Neural progenitor cell (in vitro differentiated cells): ENCODE results near the gene PSMD11. TPM values are rescaled to one million over a fixed set of nuclear protein-coding genes. Genes with fewer than 3 reads are reported as not detected.
"Not testable (repeated sequence)": the region's sequence is repeated elsewhere in the genome, so short reads cannot be mapped to it uniquely, and the experiment has no call there.

Experiments
- DNase-seq: peaks from one replicate; pipeline ENCODE4 v3.0.0-alpha.2; 2016; ENCODE audit warnings: low spot score
- H2AFZ ChIP-seq: fragments of 200-600 bp; sonication (generic); replicated peaks from 2 replicates; pipeline ENCODE4 v1.6.1; 2016; ENCODE audit warnings: antibody characterized with exemption
- H3F3A ChIP-seq: fragments of 200-600 bp; sonication (generic); 2 replicates; pipeline ENCODE4 v1.6.1; 2016; ENCODE audit warnings: antibody characterized with exemption, low read depth
- H3K27ac ChIP-seq: fragments of 200-600 bp; sonication (generic); 2 replicates; pipeline ENCODE4 v1.5.1; 2016; ENCODE audit warnings: mild to moderate bottlenecking
- H3K27me3 ChIP-seq: fragments of 200-600 bp; sonication (generic); 2 replicates; pipeline ENCODE4 v1.6.1; 2016; ENCODE audit warnings: mild to moderate bottlenecking, moderate library complexity
- H3K36me3 ChIP-seq: fragments of 200-600 bp; sonication (generic); 2 replicates; pipeline ENCODE4 v1.5.1; 2016
- H3K4me1 ChIP-seq: fragments of 200-600 bp; sonication (generic); 2 replicates; pipeline ENCODE4 v1.6.1; 2016; ENCODE audit warnings: mixed run types
- H3K4me2 ChIP-seq: fragments of 200-600 bp; sonication (generic); 2 replicates; pipeline ENCODE4 v1.6.1; 2016
- H3K4me3 ChIP-seq: fragments of 200-600 bp; sonication (generic); 2 replicates; pipeline ENCODE4 v1.5.1; 2016
- H3K79me2 ChIP-seq: fragments of 200-600 bp; sonication (generic); 2 replicates; pipeline ENCODE4 v1.6.1; 2016; ENCODE audit warnings: low read depth
- H3K9ac ChIP-seq: fragments of 200-600 bp; sonication (generic); 2 replicates; pipeline ENCODE4 v1.6.1; 2016
- H3K9me3 ChIP-seq: fragments of 200-600 bp; sonication (generic); 2 replicates; pipeline ENCODE4 v1.5.1; 2016; ENCODE audit warnings: low read depth
- H4K20me1 ChIP-seq: fragments of 200-600 bp; sonication (generic); 2 replicates; pipeline ENCODE4 v1.6.1; 2016; ENCODE audit warnings: low read depth
- H3K27ac Mint-ChIP-seq: 3 replicates; pipeline ENCODE4 v1.8.0; 2021; ENCODE audit warnings: mixed read lengths
- H3K27me3 Mint-ChIP-seq: 2 replicates; pipeline ENCODE4 v1.8.0; 2022; ENCODE audit warnings: low read depth, mild to moderate bottlenecking, inconsistent platforms, moderate library complexity, mixed read lengths; ENCODE audit not compliant: insufficient read depth
- H3K36me3 Mint-ChIP-seq: 3 replicates; pipeline ENCODE4 v1.8.0; 2021; ENCODE audit warnings: mixed read lengths
- H3K4me1 Mint-ChIP-seq: 3 replicates; pipeline ENCODE4 v1.8.0; 2021; ENCODE audit warnings: mixed read lengths
- H3K4me3 Mint-ChIP-seq: 3 replicates; pipeline ENCODE4 v1.8.0; 2021; ENCODE audit warnings: mild to moderate bottlenecking, moderate library complexity, mixed read lengths
- H3K9me3 Mint-ChIP-seq: 3 replicates; pipeline ENCODE4 v1.8.0; 2020; ENCODE audit warnings: mixed read lengths
- CTCF ChIP-seq: fragments of 200-600 bp; sonication (generic); IDR thresholded peaks from 2 replicates; pipeline ENCODE4 v1.5.1; 2017; ENCODE audit warnings: antibody characterized with exemption, mild to moderate bottlenecking
- EZH2 ChIP-seq: fragments of 200-600 bp; sonication (generic); IDR thresholded peaks from 2 replicates; pipeline ENCODE4 v1.6.1; 2017; ENCODE audit warnings: antibody characterized with exemption, mild to moderate bottlenecking, moderate library complexity
- EZH2phosphoT487 ChIP-seq: fragments of 200-600 bp; sonication (generic); IDR thresholded peaks from 2 replicates; pipeline ENCODE4 v1.6.1; 2017; ENCODE audit warnings: antibody characterized with exemption
- total RNA-seq: library from RNA; depleted of rRNA; stranded (reverse); fragments of >200 nt; gene quantifications from 2 replicates; pipeline ENCODE4 v1.2.3, GENCODE V29; 2015; ENCODE audit warnings: low replicate concordance

Gene PSMD11
- total RNA-seq, 1 donor from 2014 or later, result 101 TPM

- Histone ChIP-seq H3K27me3 (no peaks in the 10 kb centered on the region), H3K9me3 (no peaks in the 10 kb centered on the region), H3F3A (no peaks in the 10 kb centered on the region), H3K4me3 (no peak overlapping the region), H4K20me1 (peaks cover 21% of the 10 kb centered on the region), H3K4me2 (no peak overlapping the region), H3K36me3 (peaks cover 40% of the 10 kb centered on the region), H3K9ac (no peak overlapping the region), H3K27ac (no peak overlapping the region), H3K79me2 (peaks cover 88% of the 10 kb centered on the region), H2AFZ (no peak overlapping the region), H3K4me1 (peaks cover 7% of the 10 kb centered on the region)
- H3K27ac Mint-ChIP-seq, result no peak overlapping the region
- no peak for DNase-seq
- peaks cover 28% of the 10 kb centered on the region for H3K36me3 Mint-ChIP-seq
- no peak for TF ChIP-seq CTCF
- no peak for TF ChIP-seq EZH2
- no peak for TF ChIP-seq EZH2phosphoT487
- H3K4me3 Mint-ChIP-seq, result no peak overlapping the region
- H3K4me1 Mint-ChIP-seq, result peaks cover 22% of the 10 kb centered on the region
- H3K9me3 Mint-ChIP-seq, result no peaks in the 10 kb centered on the region
- peaks cover 2% of the 10 kb centered on the region for H3K27me3 Mint-ChIP-seq
Measured at GRCh38 chr17:32449963-32450362, 5.7 kb downstream of the PSMD11 start.

- DNase-seq, H3K4me3 ChIP-seq, H3F3A ChIP-seq, H3K9me3 Mint-ChIP-seq, H3K27me3 ChIP-seq, H3K4me3 Mint-ChIP-seq, H3K4me1 ChIP-seq, H2AFZ ChIP-seq, H3K27ac ChIP-seq, H3K9me3 ChIP-seq, H3K27me3 Mint-ChIP-seq, H3K27ac Mint-ChIP-seq, H3K4me2 ChIP-seq, H3K9ac ChIP-seq: not testable (repeated sequence)
- Mint-ChIP-seq H3K4me1 (peaks cover 18% of the 10 kb centered on the region), H3K36me3 (peaks cover 32% of the 10 kb centered on the region)
- Histone ChIP-seq H4K20me1 (peaks cover 17% of the 10 kb centered on the region), H3K79me2 (peaks cover 88% of the 10 kb centered on the region), H3K36me3 (peaks cover 45% of the 10 kb centered on the region)
Measured at GRCh38 chr17:32450379-32450778, 6.1 kb downstream of the PSMD11 start.

- Mint-ChIP-seq H3K9me3 (no peaks in the 10 kb centered on the region), H3K27me3 (no peaks in the 10 kb centered on the region), H3K4me1 (peaks cover 3% of the 10 kb centered on the region), H3K27ac (no peak overlapping the region), H3K36me3 (peaks cover 33% of the 10 kb centered on the region), H3K4me3 (no peak overlapping the region)
- H3K4me2 ChIP-seq, result no peak overlapping the region
- no peak overlapping the region for H2AFZ ChIP-seq
- peaks cover 85% of the 10 kb centered on the region for H3K79me2 ChIP-seq
- H3K9me3 ChIP-seq, result no peaks in the 10 kb centered on the region
- TF ChIP-seq EZH2phosphoT487 (no peak), CTCF (no peak), EZH2 (no peak)
- no peaks in the 10 kb centered on the region for H3K27me3 ChIP-seq
- H3K27ac ChIP-seq, result no peak overlapping the region
- DNase-seq, result no peak
- no peak overlapping the region for H3K9ac ChIP-seq
- H3K4me3 ChIP-seq, result no peak overlapping the region
- no peaks in the 10 kb centered on the region for H3K4me1 ChIP-seq
- H3F3A ChIP-seq, result no peaks in the 10 kb centered on the region
- peaks cover 2% of the 10 kb centered on the region for H4K20me1 ChIP-seq
- peaks cover 47% of the 10 kb centered on the region for H3K36me3 ChIP-seq
Measured at GRCh38 chr17:32451879-32452278, 7.6 kb downstream of the PSMD11 start.

GRCh38 chr17:32452281-32452680 is 8.0 kb downstream of the PSMD11 start:
- no peaks in the 10 kb centered on the region for H3K27me3 Mint-ChIP-seq
- no peaks in the 10 kb centered on the region for H3K9me3 Mint-ChIP-seq
- no peak overlapping the region for H3K27ac Mint-ChIP-seq
- TF ChIP-seq CTCF (no peak), EZH2 (no peak), EZH2phosphoT487 (no peak)
- Histone ChIP-seq H3K27ac (no peak overlapping the region), H3K4me3 (no peak overlapping the region), H4K20me1 (no peaks in the 10 kb centered on the region), H3K9ac (no peak overlapping the region), H3K79me2 (peaks cover 84% of the 10 kb centered on the region), H3K27me3 (no peaks in the 10 kb centered on the region), H2AFZ (no peak overlapping the region), H3K36me3 (peaks cover 43% of the 10 kb centered on the region), H3K4me2 (no peak overlapping the region), H3K4me1 (no peaks in the 10 kb centered on the region), H3F3A (no peaks in the 10 kb centered on the region), H3K9me3 (no peaks in the 10 kb centered on the region)
- H3K4me3 Mint-ChIP-seq, result no peak overlapping the region
- no peak for DNase-seq
- H3K4me1 Mint-ChIP-seq, result no peaks in the 10 kb centered on the region
- H3K36me3 Mint-ChIP-seq, result peaks cover 30% of the 10 kb centered on the region
